A549 (cell line): Measurements from ENCODE around the gene ACP4. TPM values are rescaled to one million over a fixed set of nuclear protein-coding genes. Genes with fewer than 3 reads are reported as not detected.
"Not testable (repeated sequence)": the region's sequence is repeated elsewhere in the genome, so short reads cannot be mapped to it uniquely, and the experiment has no call there.

Source experiments
- ATAC-seq, 2 experiments: fragments of 200-7000 bp in 1 of 2; fragments of >200 bp in 1 of 2; cut with Nextera tagmentation in 1 of 2; cut with Tn5 transposase in 1 of 2; 3 replicates each; pipeline versions ENCODE4 v1.8.0 to v1.9.1; 2018 to 2020; ENCODE audit warnings: mild to moderate bottlenecking in 1 of 2, moderate library complexity in 1 of 2
- CTCF ChIA-PET: fragments of 300-600 bp; sonication (Branson Sonifier 250); formaldehyde crosslinking; extraction: SDS; loops from one replicate; lab custom pipeline; 2021; ENCODE audit warnings: antibody characterized with exemption, inconsistent platforms; lab: Yijun Ruan, JAX
- POLR2A ChIA-PET: fragments of 350-600 bp; formaldehyde crosslinking; extraction: SDS; loops from one replicate; lab custom pipeline; 2021; ENCODE audit warnings: antibody characterized with exemption, inconsistent platforms; lab: Yijun Ruan, JAX
- DNase-seq, 2 experiments: peaks; one replicate each; pipeline versions ENCODE4 v3.0.0 to v3.0.0-alpha.2; 2011 to 2016; ENCODE audit warnings: low read depth in 1 of 2, low spot score in 1 of 2
- FAIRE-seq: peaks from 2 replicates; lab custom pipeline; 2011; peaks lifted over from hg19 to GRCh38; lab: Jason Lieb, UNC
- H3K27ac ChIP-seq, 2 experiments: fragments of >200 bp; sonication (Bioruptor Twin); formaldehyde crosslinking; 3 replicates each; pipeline ENCODE4 v1.5.1; 2016 to 2017
- H3K4me1 ChIP-seq: fragments of >200 bp; sonication (Bioruptor Twin); formaldehyde crosslinking; 3 replicates; pipeline ENCODE4 v1.6.1; 2016
- H3K4me2 ChIP-seq: fragments of >200 bp; sonication (Bioruptor Twin); formaldehyde crosslinking; 3 replicates; pipeline ENCODE4 v1.6.1; 2016
- H3K4me3 ChIP-seq: fragments of >200 bp; sonication (Bioruptor Twin); formaldehyde crosslinking; 3 replicates; pipeline ENCODE4 v1.5.1; 2016
- H3K9me3 ChIP-seq: fragments of >200 bp; sonication (Bioruptor Twin); formaldehyde crosslinking; 3 replicates; pipeline ENCODE4 v1.6.1; 2016
- BCL3 ChIP-seq: fragments of >200 bp; sonication (Bioruptor Twin); formaldehyde crosslinking; IDR thresholded peaks from 3 replicates; pipeline ENCODE4 v1.6.1; 2016
- CBX2 ChIP-seq: fragments of 200-600 bp; sonication (generic); IDR thresholded peaks from 2 replicates; pipeline ENCODE4 v1.6.1; 2016; ENCODE audit warnings: low read depth, mild to moderate bottlenecking, borderline replicate concordance
- CBX8 ChIP-seq: fragments of 200-600 bp; sonication (generic); IDR thresholded peaks from 2 replicates; pipeline ENCODE4 v1.6.1; 2016
- CHD2 ChIP-seq: fragments of 150-350 bp; IDR thresholded peaks from 2 replicates; pipeline ENCODE4 v1.6.1; 2014; ENCODE audit warnings: low read length; ENCODE audit not compliant: partially characterized antibody
- EHF ChIP-seq: fragments of 250-450 bp; sonication (Bioruptor Pico); IDR thresholded peaks from 2 replicates; pipeline ENCODE4 v1.5.0; 2020; ENCODE audit warnings: mild to moderate bottlenecking
- ELK1 ChIP-seq: fragments of 150-350 bp; IDR thresholded peaks from 2 replicates; pipeline ENCODE4 v1.6.1; 2014; ENCODE audit warnings: low read depth, mild to moderate bottlenecking, low read length
- FOSB ChIP-seq: fragments of 250-450 bp; sonication (Bioruptor Pico); IDR thresholded peaks from 2 replicates; pipeline ENCODE4 v1.5.0; 2020; ENCODE audit warnings: mild to moderate bottlenecking, moderate library complexity
- FOXS1 ChIP-seq: fragments of 250-450 bp; sonication (Bioruptor Pico); IDR thresholded peaks from 2 replicates; pipeline ENCODE4 v1.5.0; 2020; ENCODE audit warnings: mild to moderate bottlenecking, moderate library complexity
- HOXA7 ChIP-seq: fragments of 250-450 bp; sonication (Bioruptor Pico); IDR thresholded peaks from 2 replicates; pipeline ENCODE4 v1.5.0; 2020; ENCODE audit warnings: mild to moderate bottlenecking, moderate library complexity
- HOXB5 ChIP-seq: fragments of 250-450 bp; sonication (Bioruptor Pico); IDR thresholded peaks from 2 replicates; pipeline ENCODE4 v1.5.0; 2020; ENCODE audit warnings: mild to moderate bottlenecking, moderate library complexity
- JUN ChIP-seq, 2 experiments: fragments of >200 bp; sonication (Bioruptor Twin); formaldehyde crosslinking; IDR thresholded peaks; 2 replicates in 1 of 2; 3 replicates in 1 of 2; pipeline ENCODE4 v1.6.1; 2016 to 2017
- NFE2L2 ChIP-seq: fragments of 150-350 bp; conservative IDR thresholded peaks from 2 replicates; pipeline ENCODE4 v1.6.1; 2014; ENCODE audit warnings: low read length
- NR3C1 ChIP-seq: fragments of >200 bp; sonication (Bioruptor Twin); formaldehyde crosslinking; IDR thresholded peaks from 3 replicates; pipeline ENCODE4 v1.6.1; 2017
- PBX3 ChIP-seq: IDR thresholded peaks from 2 replicates; pipeline ENCODE4 v1.6.1; 2012
- PHF8 ChIP-seq: fragments of 200-600 bp; sonication (generic); IDR thresholded peaks from 2 replicates; pipeline ENCODE4 v1.6.1; 2016; ENCODE audit warnings: low read depth, mild to moderate bottlenecking, antibody characterized with exemption, moderate library complexity, borderline replicate concordance
- POLR2A ChIP-seq: IDR thresholded peaks from 2 replicates; pipeline ENCODE4 v1.6.1; 2012; ENCODE audit warnings: mild to moderate bottlenecking, low read length
- POLR2AphosphoS2 ChIP-seq: conservative IDR thresholded peaks from 2 replicates; pipeline ENCODE4 v1.6.1; 2012; ENCODE audit warnings: low read length, improper control_type of control experiment, inconsistent platforms
- RCOR1 ChIP-seq: fragments of 150-350 bp; IDR thresholded peaks from 2 replicates; pipeline ENCODE4 v1.6.1; 2014; ENCODE audit warnings: antibody characterized with exemption, low read length, low read depth
- RNF2 ChIP-seq: fragments of 200-600 bp; sonication (generic); IDR thresholded peaks from 2 replicates; pipeline ENCODE4 v1.6.1; 2016; ENCODE audit warnings: low read depth, mild to moderate bottlenecking, antibody characterized with exemption, moderate library complexity, borderline replicate concordance
- SMC3 ChIP-seq: fragments of >200 bp; sonication (Bioruptor Twin); formaldehyde crosslinking; IDR thresholded peaks from 3 replicates; pipeline ENCODE4 v1.6.1; 2018; ENCODE audit warnings: inconsistent platforms
- ZSCAN20 ChIP-seq: fragments of 250-450 bp; sonication (Bioruptor Pico); IDR thresholded peaks from 2 replicates; pipeline ENCODE4 v1.8.0; 2022; ENCODE audit warnings: mild to moderate bottlenecking, moderate library complexity
- WGBS: methylation state at CpG from one replicate; pipeline ENCODE4 v1.1.6; 2017; ENCODE audit errors: missing lambda C conversion rate; 5-methylcytosine and 5-hydroxymethylcytosine counted together
- polyA plus RNA-seq, 4 experiments: library from polyadenylated mRNA; depleted of rRNA in 3 of 4; stranded (reverse); fragments of >200 nt; fragmentation: RNase III in 1 of 4; extraction: RNeasy Plus Mini Kit Qiagen cat#74134 plus additional on column Dnase treatment in 1 of 4; gene quantifications; 2 replicates in 3 of 4; 3 replicates in 1 of 4; pipeline ENCODE4 v1.2.3, GENCODE V29; 2011 to 2017
- TF ChIP-seq, protein P1 (sequence below): fragments of 450-650 bp; IDR thresholded peaks from 2 replicates; pipeline ENCODE4 v1.6.1; 2014; ENCODE audit warnings: antibody characterized with exemption
- TF ChIP-seq, protein P2 (sequence below): fragments of 200-600 bp; sonication (generic); IDR thresholded peaks from 2 replicates; pipeline ENCODE4 v1.6.1; 2016; ENCODE audit warnings: antibody characterized with exemption, mild to moderate bottlenecking, moderate library complexity

The ACP4 gene
- polyA plus RNA-seq, 2 of the 4 experiments (the other 2 are of a cell fraction) = not detected

DNA sequence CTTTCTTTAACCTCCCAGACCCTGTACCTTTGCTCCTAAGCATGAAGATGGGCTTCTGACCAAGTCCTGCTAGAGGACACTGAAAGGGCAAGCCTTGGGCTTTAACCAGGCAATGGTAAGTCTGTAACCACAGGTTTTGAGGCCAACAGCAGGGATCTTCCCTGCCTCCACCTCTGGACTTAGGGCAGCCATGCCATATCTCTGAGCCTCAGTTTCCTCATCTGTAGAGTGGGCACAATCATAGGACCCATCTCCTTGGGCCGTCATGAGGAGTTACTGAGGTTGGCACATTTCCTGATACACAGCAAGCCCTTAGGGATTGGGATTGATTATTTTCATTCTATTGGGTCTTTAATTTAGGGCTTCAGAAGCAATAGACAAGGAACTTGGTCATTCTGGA lies 18.6 kb downstream of the ACP4 start:
- ChIA-PET CTCF (no interaction called here), POLR2A (no interaction called here)
- H3K4me1 ChIP-seq = no peaks in the 10 kb centered on the region
- no peak overlapping the region for H3K27ac ChIP-seq
- no peak for DNase-seq
- WGBS = 6% methylated on average over 1 of the region's 1 CpG
- H3K9me3 ChIP-seq = no peaks in the 10 kb centered on the region
- TF ChIP-seq RCOR1 = no peak
- TF ChIP-seq CHD2 = no peak
- TF ChIP-seq HOXA7 = no peak
- TF ChIP-seq PHF8 = no peak
- no peak for TF ChIP-seq CBX8
- no peak for TF ChIP-seq EHF (CRISPR knock-in tag)
- TF ChIP-seq, protein P1, sequence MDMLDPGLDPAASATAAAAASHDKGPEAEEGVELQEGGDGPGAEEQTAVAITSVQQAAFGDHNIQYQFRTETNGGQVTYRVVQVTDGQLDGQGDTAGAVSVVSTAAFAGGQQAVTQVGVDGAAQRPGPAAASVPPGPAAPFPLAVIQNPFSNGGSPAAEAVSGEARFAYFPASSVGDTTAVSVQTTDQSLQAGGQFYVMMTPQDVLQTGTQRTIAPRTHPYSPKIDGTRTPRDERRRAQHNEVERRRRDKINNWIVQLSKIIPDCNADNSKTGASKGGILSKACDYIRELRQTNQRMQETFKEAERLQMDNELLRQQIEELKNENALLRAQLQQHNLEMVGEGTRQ = no peak
- no peak for TF ChIP-seq POLR2AphosphoS2
- TF ChIP-seq ELK1 = no peak
- TF ChIP-seq ZSCAN20 (CRISPR knock-in tag) = no peak
- no peak for TF ChIP-seq SMC3
- no peak for TF ChIP-seq POLR2A
- TF ChIP-seq RNF2 = no peak
- no peak for TF ChIP-seq NFE2L2
- TF ChIP-seq HOXB5 (CRISPR knock-in tag) = no peak
- TF ChIP-seq FOSB (CRISPR knock-in tag) = no peak
- TF ChIP-seq CBX2 = no peak
- TF ChIP-seq BCL3 = no peak
- H3K4me3 ChIP-seq = no peak overlapping the region
- FAIRE-seq = no peak
- no peak overlapping the region for H3K4me2 ChIP-seq
- no peak for ATAC-seq

GRCh38 chr19:50811622-50812238 lies 21.5 kb downstream of the ACP4 start:
- 0% methylated on average over 3 of the region's 3 CpGs for WGBS
- H3K9me3 ChIP-seq, DNase-seq, CTCF ChIA-PET, FAIRE-seq, H3K4me3 ChIP-seq, H3K4me1 ChIP-seq, POLR2A ChIA-PET, H3K27ac ChIP-seq, H3K4me2 ChIP-seq, ATAC-seq: not testable (repeated sequence)

DNA sequence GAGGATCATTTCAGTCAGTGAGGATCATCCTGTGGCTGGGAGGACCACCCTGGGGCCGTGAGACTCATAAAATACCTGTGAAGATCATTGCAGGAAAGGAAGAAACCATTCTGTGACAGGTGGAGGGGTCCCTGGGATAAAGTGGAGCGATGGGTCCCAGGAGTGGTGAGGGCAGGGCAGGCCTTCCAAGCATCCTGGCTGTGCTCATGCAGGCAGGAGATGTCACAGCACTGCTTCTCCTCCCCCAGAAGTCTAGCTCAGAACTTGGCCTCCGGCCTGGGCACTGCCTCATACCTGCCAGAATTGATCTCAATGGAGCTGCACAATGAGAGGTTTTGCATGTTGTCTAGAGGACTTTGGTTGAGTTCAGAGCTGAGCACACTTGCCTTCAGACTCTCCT lies 22.3 kb downstream of the ACP4 start:
- CTCF ChIA-PET = interaction anchor here (0.6 kb wide), 1 partner anchor 11 kb away, joined by 3 read pairs; no protein-coding TSS in a partner anchor
- POLR2A ChIA-PET = no interaction called here
- FAIRE-seq = no peak
- peak; percentile 18 to 26; a peak in 2 of 6 replicates for ATAC-seq
- TF ChIP-seq FOXS1 (no peak), POLR2A (no peak), PBX3 (no peak), JUN (IDR thresholded peaks at IDR 0.05) (no peak), NFE2L2 (no peak), POLR2AphosphoS2 (no peak), NR3C1 (no peak)
- TF ChIP-seq, protein P2, sequence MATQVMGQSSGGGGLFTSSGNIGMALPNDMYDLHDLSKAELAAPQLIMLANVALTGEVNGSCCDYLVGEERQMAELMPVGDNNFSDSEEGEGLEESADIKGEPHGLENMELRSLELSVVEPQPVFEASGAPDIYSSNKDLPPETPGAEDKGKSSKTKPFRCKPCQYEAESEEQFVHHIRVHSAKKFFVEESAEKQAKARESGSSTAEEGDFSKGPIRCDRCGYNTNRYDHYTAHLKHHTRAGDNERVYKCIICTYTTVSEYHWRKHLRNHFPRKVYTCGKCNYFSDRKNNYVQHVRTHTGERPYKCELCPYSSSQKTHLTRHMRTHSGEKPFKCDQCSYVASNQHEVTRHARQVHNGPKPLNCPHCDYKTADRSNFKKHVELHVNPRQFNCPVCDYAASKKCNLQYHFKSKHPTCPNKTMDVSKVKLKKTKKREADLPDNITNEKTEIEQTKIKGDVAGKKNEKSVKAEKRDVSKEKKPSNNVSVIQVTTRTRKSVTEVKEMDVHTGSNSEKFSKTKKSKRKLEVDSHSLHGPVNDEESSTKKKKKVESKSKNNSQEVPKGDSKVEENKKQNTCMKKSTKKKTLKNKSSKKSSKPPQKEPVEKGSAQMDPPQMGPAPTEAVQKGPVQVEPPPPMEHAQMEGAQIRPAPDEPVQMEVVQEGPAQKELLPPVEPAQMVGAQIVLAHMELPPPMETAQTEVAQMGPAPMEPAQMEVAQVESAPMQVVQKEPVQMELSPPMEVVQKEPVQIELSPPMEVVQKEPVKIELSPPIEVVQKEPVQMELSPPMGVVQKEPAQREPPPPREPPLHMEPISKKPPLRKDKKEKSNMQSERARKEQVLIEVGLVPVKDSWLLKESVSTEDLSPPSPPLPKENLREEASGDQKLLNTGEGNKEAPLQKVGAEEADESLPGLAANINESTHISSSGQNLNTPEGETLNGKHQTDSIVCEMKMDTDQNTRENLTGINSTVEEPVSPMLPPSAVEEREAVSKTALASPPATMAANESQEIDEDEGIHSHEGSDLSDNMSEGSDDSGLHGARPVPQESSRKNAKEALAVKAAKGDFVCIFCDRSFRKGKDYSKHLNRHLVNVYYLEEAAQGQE = no peak
- Histone ChIP-seq H3K27ac (no peak overlapping the region), H3K9me3 (no peaks in the 10 kb centered on the region; the same call in 2 of the 3 replicates), H3K4me3 (no peak overlapping the region), H3K4me2 (no peak overlapping the region), H3K4me1 (no peaks in the 10 kb centered on the region)
- no peak for DNase-seq
- 13% methylated on average over 3 of the region's 3 CpGs for WGBS
